ENCODE measurements around the gene PPP1R9B.
A peak's percentile ranks its signal among the peaks of the same experiment; 100 is the strongest.

Gene PPP1R9B

DNA sequence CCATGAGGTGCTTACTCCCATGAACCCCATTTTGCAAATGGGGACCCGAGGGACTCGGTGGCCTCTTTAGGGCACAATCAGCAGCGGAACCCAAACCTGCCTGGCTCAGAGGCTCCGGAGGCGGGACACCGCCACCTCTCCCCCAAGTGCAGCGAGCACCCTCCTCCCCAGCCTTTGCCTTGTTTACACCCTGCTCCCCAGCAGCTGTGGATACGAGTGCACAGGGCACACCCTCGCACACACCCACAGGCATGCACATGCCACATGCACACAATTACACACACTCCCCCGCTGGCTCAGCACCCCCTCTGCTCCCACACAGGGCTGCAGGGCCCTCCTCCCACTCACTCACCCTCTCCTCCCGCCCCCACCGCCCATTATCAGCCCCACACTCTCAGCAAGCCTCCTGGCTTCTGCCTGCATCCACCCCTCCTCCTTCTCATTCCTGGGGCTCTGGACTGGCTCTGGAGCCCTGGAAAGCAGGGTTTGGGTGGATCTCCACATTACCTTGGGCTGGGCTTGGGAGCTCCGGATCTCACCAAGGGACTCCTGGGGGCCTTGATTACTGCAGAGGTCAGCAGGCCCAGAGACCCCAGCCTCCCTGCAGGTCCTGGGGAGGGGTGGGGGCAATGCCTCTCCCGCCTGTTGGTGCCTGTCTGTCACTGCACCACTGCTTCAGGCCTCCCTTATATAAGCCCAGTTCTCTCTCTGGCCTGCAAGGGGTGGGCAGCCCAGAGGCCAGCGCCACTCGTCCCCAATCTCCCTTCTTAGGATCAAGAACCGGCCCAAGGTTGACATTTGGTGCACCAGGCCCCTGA is 48.9 kb downstream of the PPP1R9B start:
- Histone ChIP-seq H3K27me3 (no peaks in the 10 kb centered on the region), H3K36me3 (peaks cover 58% of the 10 kb centered on the region), H3K4me2 (no peak overlapping the region), H3K9ac (peak overlapping the region; percentile 29; the same call in 1 of the 2 replicates), H3K9me3 (no peaks in the 10 kb centered on the region), H4K20me1 (no peaks in the 10 kb centered on the region; the same call in 1 of the 2 replicates), H3K4me3 (no peak overlapping the region), H3K27ac (no peak overlapping the region), H3K4me1 (peaks cover 9% of the 10 kb centered on the region)
- TF ChIP-seq Cebpa-rat (IDR thresholded peaks at IDR 0.05): no peak

DNA sequence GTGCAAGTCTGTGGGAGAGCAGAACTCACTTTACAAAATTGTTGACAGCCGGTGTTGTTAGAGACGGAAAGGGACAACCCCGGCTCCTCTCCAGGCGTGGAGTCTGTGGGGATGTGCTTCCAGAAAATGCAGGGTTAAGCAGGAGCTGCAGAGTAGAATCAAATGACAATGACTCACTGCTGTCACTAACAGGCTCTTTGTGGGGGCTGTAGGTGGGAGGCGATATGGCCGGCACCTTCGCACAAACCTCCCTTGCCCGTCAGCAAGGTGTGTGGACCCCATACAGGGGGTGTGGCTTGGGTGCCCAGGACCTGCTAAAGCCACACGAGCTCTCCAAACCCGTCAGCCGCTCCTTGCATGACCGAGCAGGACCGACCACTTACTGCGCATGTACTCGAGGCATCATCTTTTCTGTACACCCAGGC is 49.5 kb downstream of the PPP1R9B start:
- Histone ChIP-seq H3K4me1 (peaks cover 15% of the 10 kb centered on the region), H3K4me2 (no peak overlapping the region), H3K27me3 (no peaks in the 10 kb centered on the region), H3K9ac (no peak overlapping the region), H3K9me3 (no peaks in the 10 kb centered on the region), H4K20me1 (peaks cover 4% of the 10 kb centered on the region), H3K27ac (no peak overlapping the region), H3K4me3 (no peak overlapping the region), H3K36me3 (peaks cover 57% of the 10 kb centered on the region)
- no peak for TF ChIP-seq Cebpa-rat (IDR thresholded peaks at IDR 0.05)

DNA sequence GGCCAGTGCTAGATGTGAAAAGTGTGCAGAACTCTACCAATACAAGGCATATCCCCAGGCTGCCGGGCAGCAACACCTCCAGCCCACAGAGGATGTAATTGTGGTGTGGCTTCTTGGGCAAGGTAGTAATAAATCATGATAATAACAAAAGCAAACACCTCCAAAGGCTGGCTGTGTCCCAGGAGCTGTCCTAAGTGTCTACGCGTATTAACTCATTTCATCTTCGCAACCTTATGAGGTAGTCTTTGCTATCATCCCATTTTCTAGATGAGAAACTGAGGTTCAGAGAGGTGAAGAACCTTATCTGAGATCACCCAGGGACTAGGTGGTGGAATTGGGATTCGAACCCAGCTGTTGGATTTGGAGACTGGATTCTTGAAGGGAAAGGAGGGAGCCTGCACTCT is 50.0 kb downstream of the PPP1R9B start:
- Histone ChIP-seq H3K36me3 (peaks cover 54% of the 10 kb centered on the region), H3K9ac (no peak overlapping the region), H3K9me3 (no peaks in the 10 kb centered on the region), H3K27ac (no peak overlapping the region), H3K4me3 (no peak overlapping the region), H4K20me1 (peaks cover 7% of the 10 kb centered on the region), H3K4me2 (no peak overlapping the region), H3K4me1 (peaks cover 19% of the 10 kb centered on the region), H3K27me3 (no peaks in the 10 kb centered on the region)
- no peak for TF ChIP-seq Cebpa-rat (IDR thresholded peaks at IDR 0.05)

- H3K4me1 ChIP-seq: peaks cover 24% of the 10 kb centered on the region
- H4K20me1 ChIP-seq: peaks cover 7% of the 10 kb centered on the region
- H3K9me3 ChIP-seq: no peaks in the 10 kb centered on the region
- H3K4me3 ChIP-seq: no peak overlapping the region
- H3K4me2 ChIP-seq: no peak overlapping the region
- H3K27me3 ChIP-seq: no peaks in the 10 kb centered on the region
- no peak overlapping the region for H3K27ac ChIP-seq
- peaks cover 41% of the 10 kb centered on the region for H3K36me3 ChIP-seq
- no peak overlapping the region for H3K9ac ChIP-seq
- TF ChIP-seq Cebpa-rat (IDR thresholded peaks at IDR 0.05): no peak
Observed at GRCh38 chr17:50099003-50099402, 51.5 kb downstream of the PPP1R9B start.

DNA sequence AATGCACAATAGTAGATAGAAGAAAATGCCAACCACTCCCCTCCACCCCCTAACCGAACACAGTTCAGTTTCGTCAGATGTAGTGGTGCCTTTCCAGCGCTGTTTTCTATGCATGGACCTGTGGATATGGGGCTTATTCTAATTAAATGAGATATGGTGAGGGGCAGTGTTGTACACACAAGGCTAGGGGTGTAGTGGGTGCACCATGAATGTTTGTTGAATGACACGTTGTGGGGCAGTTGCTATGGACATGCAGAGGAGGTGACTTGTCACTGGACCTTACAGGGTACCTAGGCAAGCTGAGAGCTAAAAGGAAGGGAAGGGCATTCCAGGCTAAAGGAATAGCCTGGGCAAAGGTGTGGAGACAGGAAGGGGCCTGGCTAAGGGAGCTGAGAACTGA is 51.9 kb downstream of the PPP1R9B start:
- H3K27ac ChIP-seq: no peak overlapping the region

DNA sequence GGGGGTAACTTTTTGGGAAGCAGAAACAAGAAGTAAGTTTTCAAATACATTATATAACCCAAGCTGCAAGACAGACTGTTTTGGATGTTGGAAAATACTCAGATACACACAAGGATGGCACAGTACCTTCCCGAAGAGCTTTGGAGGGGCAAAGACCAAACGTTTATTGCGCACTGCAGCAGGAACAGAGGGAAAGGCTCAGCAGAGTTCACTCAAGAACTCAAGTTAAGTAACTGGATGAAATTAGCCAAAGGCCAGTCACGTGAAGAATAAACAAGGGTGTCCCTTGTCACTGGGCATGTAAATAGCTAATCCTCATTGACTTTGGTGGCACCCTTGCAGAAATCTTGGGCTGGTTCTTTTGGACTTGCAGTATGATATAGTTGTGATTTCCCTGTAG is 52.6 kb downstream of the PPP1R9B start:
- Histone ChIP-seq H3K4me1 (peaks cover 24% of the 10 kb centered on the region), H3K4me2 (no peak overlapping the region), H3K9ac (0 out of 2 replicates have a peak overlapping the region, but pooled peaks have one; percentile 3), H3K27ac (no peak overlapping the region), H3K4me3 (no peak overlapping the region), H4K20me1 (peaks cover 7% of the 10 kb centered on the region), H3K9me3 (no peaks in the 10 kb centered on the region), H3K36me3 (peaks cover 41% of the 10 kb centered on the region), H3K27me3 (no peaks in the 10 kb centered on the region)
- no peak for TF ChIP-seq Cebpa-rat (IDR thresholded peaks at IDR 0.05)

More for the DNA sequence above, 51.9 kb downstream of the PPP1R9B start:
- H3K27me3 ChIP-seq: no peaks in the 10 kb centered on the region
- no peak overlapping the region for H3K4me3 ChIP-seq
- no peaks in the 10 kb centered on the region for H3K9me3 ChIP-seq
- peaks cover 41% of the 10 kb centered on the region for H3K36me3 ChIP-seq
- peaks cover 24% of the 10 kb centered on the region for H3K4me1 ChIP-seq
- no peak for TF ChIP-seq Cebpa-rat (IDR thresholded peaks at IDR 0.05)
- H3K4me2 ChIP-seq: no peak overlapping the region
- peaks cover 7% of the 10 kb centered on the region for H4K20me1 ChIP-seq
- H3K9ac ChIP-seq: no peak overlapping the region

GRCh38 chr17:50097455-50097854 is 53.0 kb downstream of the PPP1R9B start:
- Histone ChIP-seq H3K4me3 (no peak overlapping the region), H3K9me3 (no peaks in the 10 kb centered on the region), H3K4me1 (peaks cover 23% of the 10 kb centered on the region), H3K27me3 (no peaks in the 10 kb centered on the region), H3K27ac (no peak overlapping the region), H3K36me3 (peaks cover 41% of the 10 kb centered on the region), H4K20me1 (peaks cover 7% of the 10 kb centered on the region), H3K4me2 (no peak overlapping the region), H3K9ac (0 out of 2 replicates have a peak overlapping the region, but pooled peaks have one; percentile 3)
- TF ChIP-seq Cebpa-rat (IDR thresholded peaks at IDR 0.05): no peak

- TF ChIP-seq Cebpa-rat (IDR thresholded peaks at IDR 0.05): no peak
- H3K4me1 ChIP-seq: peaks cover 17% of the 10 kb centered on the region
- peaks cover 41% of the 10 kb centered on the region for H3K36me3 ChIP-seq
- peak overlapping the region; percentile 99 for H3K4me2 ChIP-seq
- H4K20me1 ChIP-seq: peaks cover 7% of the 10 kb centered on the region
- peak overlapping the region; percentile 78; the same call in 1 of the 2 replicates for H3K9ac ChIP-seq
- H3K27ac ChIP-seq: no peak overlapping the region
- no peaks in the 10 kb centered on the region for H3K27me3 ChIP-seq
- H3K9me3 ChIP-seq: no peaks in the 10 kb centered on the region
- H3K4me3 ChIP-seq: no peak overlapping the region; the same call in 1 of the 2 replicates
Observed at GRCh38 chr17:50096758-50097157, 53.7 kb downstream of the PPP1R9B start.

DNA sequence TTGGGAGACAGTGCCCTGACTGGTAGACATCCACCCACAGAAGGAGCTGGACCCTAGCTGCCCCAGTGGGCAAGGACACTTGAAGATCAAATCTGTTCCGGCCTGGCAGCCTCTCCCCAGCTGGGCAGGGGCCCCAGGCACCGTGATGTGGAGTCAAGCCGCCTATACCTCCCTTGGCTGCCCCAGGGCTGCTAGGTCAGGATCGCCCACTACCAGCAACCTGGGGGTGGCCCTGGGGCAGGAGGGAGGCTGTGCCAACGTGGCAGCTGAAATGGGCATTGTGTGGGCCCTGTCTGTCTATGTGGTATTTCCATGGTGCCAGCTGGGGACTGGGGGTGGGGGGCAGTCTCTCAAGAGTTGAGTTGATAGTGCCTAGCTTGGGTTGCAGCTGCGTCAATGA is 54.4 kb downstream of the PPP1R9B start:
- H3K36me3 ChIP-seq: peaks cover 37% of the 10 kb centered on the region
- H3K4me1 ChIP-seq: peaks cover 17% of the 10 kb centered on the region
- peak overlapping the region; percentile 99 for H3K4me2 ChIP-seq
- H3K9ac ChIP-seq: peak overlapping the region; percentile 78
- H3K27me3 ChIP-seq: no peaks in the 10 kb centered on the region
- no peaks in the 10 kb centered on the region for H3K9me3 ChIP-seq
- no peak for TF ChIP-seq Cebpa-rat (IDR thresholded peaks at IDR 0.05)
- H3K27ac ChIP-seq: peak overlapping the region; percentile 78
- H3K4me3 ChIP-seq: peak overlapping the region; percentile 79
- peaks cover 7% of the 10 kb centered on the region for H4K20me1 ChIP-seq

GRCh38 chr17:50095626-50096037 is 54.8 kb downstream of the PPP1R9B start:
- Histone ChIP-seq H3K27ac (peak overlapping the region; percentile 78), H3K4me2 (peak overlapping the region; percentile 99), H4K20me1 (peaks cover 7% of the 10 kb centered on the region), H3K9ac (peak overlapping the region; percentile 78), H3K4me1 (peaks cover 17% of the 10 kb centered on the region), H3K36me3 (peaks cover 33% of the 10 kb centered on the region), H3K4me3 (peak overlapping the region; percentile 79), H3K27me3 (no peaks in the 10 kb centered on the region), H3K9me3 (no peaks in the 10 kb centered on the region)
- TF ChIP-seq Cebpa-rat (IDR thresholded peaks at IDR 0.05): no peak
